GOT3 (cell line): ENCODE measurements around the gene MBD4.
"Not testable (repeated sequence)": the region's sequence is repeated elsewhere in the genome, so short reads cannot be mapped to it uniquely, and the experiment has no call there.

Experiments used
- DNase-seq: peaks from one replicate; lab custom pipeline; 2025; ENCODE audit warnings: mixed read lengths; lab: John Stamatoyannopoulos, UW

MBD4 gene

GRCh38 chr3:129439817-129440617, at the start of gene MBD4, which contains the start of gene IFT122:
MBD4 (minus strand) TSS chr3:129439948; CDS start chr3:129439833, 115 bp downstream.
IFT122 (plus strand) TSS chr3:129440224; CDS start chr3:129440331, 107 bp downstream.
- peak; percentile 97 for DNase-seq

- DNase-seq = not testable (repeated sequence)
Observed at GRCh38 chr3:129489258-129489657, 49.5 kb upstream of the MBD4 start.

DNA sequence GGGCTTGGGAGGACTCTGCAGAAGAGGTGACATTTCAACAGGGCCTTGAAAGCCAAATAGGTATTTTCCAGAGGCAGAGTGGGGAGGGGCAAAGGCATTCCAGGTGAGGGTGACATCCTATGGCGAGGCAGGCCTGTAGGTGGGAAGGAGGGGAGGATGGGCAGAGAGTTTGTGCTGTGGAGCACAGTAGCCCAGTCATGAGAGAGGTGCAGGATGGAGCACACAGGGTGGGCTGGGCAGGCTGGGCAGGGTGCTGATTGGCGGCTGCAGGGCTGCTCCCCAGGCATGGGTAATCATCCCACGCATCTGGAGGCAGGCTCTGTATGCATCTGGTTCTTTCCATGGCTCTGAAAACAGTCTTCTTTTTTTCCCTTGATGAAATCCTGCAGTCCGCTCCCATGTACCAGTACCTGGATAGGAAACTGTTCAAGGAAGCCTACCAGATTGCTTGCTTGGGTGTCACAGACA, 48.2 kb upstream of the MBD4 start:
- DNase-seq = not testable (repeated sequence)

DNA sequence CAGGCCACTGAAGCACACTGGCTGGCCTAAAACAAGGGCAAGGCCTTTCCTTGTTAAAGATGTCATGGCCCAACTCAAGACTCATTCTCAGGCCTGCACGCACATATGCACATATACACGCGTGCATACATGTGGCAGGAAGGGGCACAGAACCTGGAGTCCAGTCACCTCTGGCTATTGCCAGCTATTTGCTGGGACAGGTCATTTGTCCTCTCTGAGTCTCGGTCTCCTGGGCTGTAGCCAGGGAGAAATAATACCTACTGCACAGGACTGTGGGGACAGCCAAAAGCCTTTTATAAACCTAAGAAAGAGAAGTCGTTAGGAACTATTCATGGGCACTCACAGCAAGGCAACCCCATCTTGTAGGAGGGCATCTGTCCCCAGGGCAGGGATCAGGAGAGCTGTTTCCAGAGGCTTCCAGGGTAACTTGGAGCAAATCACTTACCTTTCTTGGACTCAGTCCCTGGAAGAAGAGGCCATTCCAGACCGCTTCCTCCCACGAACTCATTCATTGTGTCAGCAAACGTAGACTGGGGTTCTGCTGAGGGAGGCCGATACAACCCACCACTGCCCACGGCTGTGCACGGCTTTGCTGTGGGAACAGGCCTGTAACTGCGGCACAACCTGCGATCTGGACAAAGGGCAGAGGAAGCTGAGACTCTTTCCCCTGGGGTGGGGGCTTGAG, 47.6 kb upstream of the MBD4 start:
- no peak for DNase-seq

- no peak for DNase-seq
Observed at GRCh38 chr3:129486664-129487035, 46.9 kb upstream of the MBD4 start.

GRCh38 chr3:129485721-129486663, 46.2 kb upstream of the MBD4 start:
- DNase-seq = peak; percentile 71

GRCh38 chr3:129485146-129485545, 45.4 kb upstream of the MBD4 start:
- DNase-seq = not testable (repeated sequence)

- no peak for DNase-seq
Observed at GRCh38 chr3:129483870-129484269, 44.1 kb upstream of the MBD4 start.

DNA sequence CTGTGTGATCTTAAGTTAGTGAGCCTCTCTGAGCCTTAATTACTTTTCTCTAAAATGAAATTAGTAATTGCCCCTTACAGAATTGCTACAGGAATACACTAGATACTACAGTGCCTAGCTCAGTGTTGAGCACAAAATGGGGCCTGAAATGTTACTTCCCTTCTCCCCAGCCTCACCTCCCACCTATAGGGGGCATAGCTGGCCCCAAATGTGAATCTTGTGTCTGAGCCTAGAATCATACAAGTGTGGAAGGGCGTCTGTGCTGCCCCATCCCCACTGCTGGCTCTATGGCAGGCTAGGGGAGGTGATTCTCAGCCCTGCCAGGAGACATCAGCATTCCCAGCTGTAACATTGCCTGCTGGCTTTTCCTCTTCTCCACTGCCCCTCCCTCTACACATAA, 43.0 kb upstream of the MBD4 start:
- DNase-seq = no peak

DNA sequence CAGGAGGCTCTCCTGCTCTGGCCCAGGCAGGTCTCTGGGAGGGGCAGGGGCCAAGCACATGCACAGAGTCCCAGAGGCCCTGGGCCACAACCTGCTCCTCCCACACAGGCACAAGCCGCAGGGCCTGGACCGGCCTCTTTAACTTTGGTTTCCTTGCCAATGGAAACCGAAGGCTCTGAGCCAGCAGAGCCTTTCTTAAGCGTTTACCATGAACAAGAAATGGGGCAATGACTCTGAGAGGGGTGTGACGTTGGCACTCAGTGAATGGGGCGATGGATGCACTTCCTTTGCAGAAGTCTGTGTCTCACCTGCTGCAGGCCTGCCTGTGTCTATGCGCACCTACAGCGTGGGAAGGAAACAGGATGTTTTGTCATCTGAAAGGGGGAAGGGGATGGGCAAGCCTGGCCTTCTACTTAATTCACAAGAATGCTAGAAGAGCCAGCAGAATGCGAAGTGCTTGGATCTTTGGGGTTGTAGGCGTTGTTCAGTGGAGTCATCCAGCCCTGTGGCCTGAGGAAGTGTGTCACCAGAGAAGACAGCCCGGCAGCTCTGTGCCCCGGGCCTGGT, 42.1 kb upstream of the MBD4 start:
- DNase-seq = no peak

- not testable (repeated sequence) for DNase-seq
Observed at GRCh38 chr3:129481225-129481765, 41.5 kb upstream of the MBD4 start.

DNA sequence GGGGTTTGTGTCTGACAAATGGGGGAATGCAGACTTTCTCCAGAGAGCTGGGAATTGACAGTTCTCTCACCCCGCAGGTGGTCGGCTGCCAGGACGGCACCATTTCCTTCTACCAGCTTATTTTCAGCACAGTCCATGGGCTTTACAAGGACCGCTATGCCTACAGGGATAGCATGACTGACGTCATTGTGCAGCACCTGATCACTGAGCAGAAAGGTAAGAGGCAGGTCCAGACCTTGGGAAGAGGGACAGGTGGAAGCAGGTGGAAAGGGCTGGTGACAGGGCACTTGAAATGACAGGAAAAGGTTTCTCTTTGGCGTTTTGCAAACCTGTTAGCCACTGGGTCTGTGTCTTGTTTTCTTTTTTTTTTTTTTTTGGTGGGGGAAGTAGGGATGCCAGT, 36.8 kb upstream of the MBD4 start:
- DNase-seq = no peak

DNA sequence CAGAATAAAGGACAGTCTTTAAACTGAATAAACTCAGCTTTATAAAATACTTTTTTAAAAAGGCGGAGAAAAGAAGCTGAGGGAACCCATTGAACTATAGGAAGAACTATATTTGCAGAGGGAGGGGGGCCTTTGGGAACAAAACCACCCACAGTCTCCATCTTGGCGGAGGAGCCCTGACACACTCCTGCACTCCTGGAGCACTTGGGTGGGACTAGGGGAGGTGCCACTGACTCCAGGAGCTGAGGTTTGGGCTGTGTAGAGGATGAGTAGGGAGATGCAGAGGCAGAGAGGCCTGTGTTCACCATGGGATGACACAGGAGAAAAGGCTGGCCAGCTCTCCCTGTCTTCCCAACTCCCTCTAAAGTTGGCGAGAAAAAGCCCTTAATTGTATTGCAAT, 36.1 kb upstream of the MBD4 start:
- DNase-seq = no peak

- DNase-seq = no peak
Observed at GRCh38 chr3:129474984-129475804, 35.4 kb upstream of the MBD4 start.

- DNase-seq = no peak
Observed at GRCh38 chr3:129473769-129474152, 34.0 kb upstream of the MBD4 start.

- no peak for DNase-seq
Observed at GRCh38 chr3:129473067-129473768, 33.5 kb upstream of the MBD4 start.

DNA sequence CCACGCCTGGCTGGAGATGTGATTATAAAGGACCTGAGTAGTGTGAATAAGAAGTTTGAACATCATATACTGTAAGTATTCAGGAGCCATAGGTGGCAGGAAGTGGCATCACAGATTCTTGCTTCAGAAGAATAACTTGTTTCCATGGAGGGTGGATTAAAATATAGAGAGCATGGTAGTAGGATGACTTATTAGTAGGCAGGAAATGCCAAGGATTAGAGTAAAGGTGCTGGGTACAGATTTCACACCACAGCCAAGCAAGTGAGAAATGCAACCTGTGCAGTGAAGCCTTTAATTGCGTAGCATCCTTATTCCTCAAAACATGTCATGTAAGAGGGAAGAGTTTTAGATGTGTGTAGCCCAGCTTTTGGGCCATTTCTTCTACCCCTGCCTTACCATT, 31.1 kb upstream of the MBD4 start:
- DNase-seq = no peak

DNA sequence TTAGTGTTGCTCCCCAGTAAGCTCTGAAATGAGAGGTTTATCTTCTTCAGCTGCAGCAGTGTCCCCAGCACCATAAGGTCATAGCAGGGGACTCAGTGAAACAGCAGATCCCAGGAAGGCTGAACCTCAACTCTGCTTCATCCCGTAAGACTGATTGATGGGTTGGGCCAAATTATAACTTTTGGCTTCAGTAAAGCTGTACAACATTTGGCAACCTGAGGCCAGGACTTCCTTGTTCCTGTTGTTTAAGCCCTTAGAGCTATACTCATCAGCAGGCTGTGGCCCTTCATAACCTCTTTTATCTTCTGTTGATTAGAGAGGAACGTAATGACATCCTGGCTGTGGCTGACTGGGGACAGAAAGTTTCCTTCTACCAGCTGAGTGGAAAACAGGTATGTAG, 29.3 kb upstream of the MBD4 start:
- no peak for DNase-seq

DNA sequence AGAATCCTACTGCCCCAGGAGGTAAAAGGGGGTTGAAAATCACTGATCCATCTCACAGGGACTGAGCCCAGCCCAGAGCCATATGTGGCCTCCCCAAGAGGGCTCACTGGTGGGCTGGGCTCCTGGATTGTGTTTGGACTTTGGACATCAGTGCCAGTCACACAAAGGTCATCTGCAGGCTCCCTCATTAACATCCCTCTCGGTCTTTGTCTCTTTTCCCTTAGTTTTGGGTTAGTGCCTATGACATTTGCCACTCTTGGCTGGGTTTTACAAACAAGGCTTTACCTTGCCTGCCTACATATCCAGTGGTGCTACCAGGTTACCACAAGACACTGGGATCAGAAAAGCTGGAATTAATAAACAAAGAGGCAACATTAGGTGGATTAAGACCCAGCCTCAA, 28.2 kb upstream of the MBD4 start:
- no peak for DNase-seq

DNA sequence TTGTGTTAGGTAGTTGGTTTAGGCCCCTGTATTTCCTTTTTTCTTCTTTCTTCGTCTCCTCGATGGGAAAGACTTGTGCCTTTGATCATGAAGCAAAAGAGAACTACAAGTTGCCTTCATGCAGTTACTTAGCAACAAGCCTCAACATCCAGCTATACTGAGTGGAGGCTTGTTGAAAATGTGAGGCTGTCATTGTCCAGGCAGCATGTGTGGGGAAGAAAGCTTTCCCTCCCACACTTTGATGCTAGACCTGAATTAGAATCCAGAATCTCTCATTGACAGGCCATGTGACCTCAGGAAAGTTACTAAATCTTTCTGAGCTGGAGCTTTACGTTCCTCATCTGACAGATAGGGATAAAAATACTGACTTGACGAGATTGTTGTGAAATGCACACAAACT, 24.0 kb upstream of the MBD4 start:
- DNase-seq = no peak
